ENCODE data around the gene KSR2.

GRCh38 chr12:117732761-117733548 lies 235.8 kb downstream of the KSR2 start:
- TF ChIP-seq CTCF (IDR thresholded peaks at IDR 0.05; ENCODE audit: extremely low read depth in 1 of 2, insufficient read depth in 1 of 2, low read depth in 1 of 2, low read length in 2 of 2) (no peak), EZH2 (IDR thresholded peaks at IDR 0.05; ENCODE audit: borderline replicate concordance, low read depth, low read length, severe bottlenecking) (no peak), POLR2AphosphoS5 (IDR thresholded peaks at IDR 0.05; ENCODE audit: insufficient read depth, low read depth, low read length) (no peak), POLR2A (IDR thresholded peaks at IDR 0.05; ENCODE audit: low read depth, low read length) (no peak), FOS (IDR thresholded peaks at IDR 0.05; ENCODE audit: borderline replicate concordance, insufficient read depth, low read length) (no peak), MYC (IDR thresholded peaks at IDR 0.05; ENCODE audit: low read depth, low read length) (no peak), GATA2 (IDR thresholded peaks at IDR 0.05; ENCODE audit: insufficient read depth, insufficient read length, low read depth, low read length) (no peak), JUN (IDR thresholded peaks at IDR 0.05; ENCODE audit: borderline replicate concordance, insufficient read depth, insufficient read length, low read depth) (no peak)

Measured in endothelial cell of umbilical vein (primary cell).